HCT116 (cell line): ENCODE data around the gene SOS1.

Experiments used
- EZH2 ChIP-seq: fragments of 200-600 bp; sonication (generic); IDR thresholded peaks from 2 replicates; pipeline ENCODE4 v1.6.1; 2017; ENCODE audit warnings: antibody characterized with exemption, mixed run types
- POLR2A ChIP-seq: IDR thresholded peaks from 2 replicates; pipeline ENCODE4 v1.7.0; 2011; ENCODE audit warnings: borderline replicate concordance; ENCODE audit not compliant: insufficient read depth, insufficient read length; ENCODE audit errors: extremely low read depth
- POLR2AphosphoS5 ChIP-seq: IDR thresholded peaks from 2 replicates; pipeline ENCODE4 v1.6.1; 2011; ENCODE audit warnings: mild to moderate bottlenecking, low read depth, low read length, moderate library complexity
- TF ChIP-seq, protein P1 (sequence below), 3 experiments: fragments of 200-600 bp in 1 of 3; sonication (generic) in 1 of 3; IDR thresholded peaks in 2 of 3; conservative IDR thresholded peaks in 1 of 3; 2 replicates each; pipeline ENCODE4 v1.5.1; 2012 to 2017; ENCODE audit warnings: low read depth in 2 of 3, low read length in 2 of 3, antibody characterized with exemption in 1 of 3, borderline replicate concordance in 1 of 3, control low read depth in 1 of 3, mild to moderate bottlenecking in 1 of 3, mixed read lengths in 1 of 3, mixed run types in 1 of 3, moderate library complexity in 1 of 3; ENCODE audit not compliant: insufficient read depth in 1 of 3
- TF ChIP-seq, protein P2 (sequence below): IDR thresholded peaks from 2 replicates; pipeline ENCODE4 v1.6.1; 2012

DNA sequence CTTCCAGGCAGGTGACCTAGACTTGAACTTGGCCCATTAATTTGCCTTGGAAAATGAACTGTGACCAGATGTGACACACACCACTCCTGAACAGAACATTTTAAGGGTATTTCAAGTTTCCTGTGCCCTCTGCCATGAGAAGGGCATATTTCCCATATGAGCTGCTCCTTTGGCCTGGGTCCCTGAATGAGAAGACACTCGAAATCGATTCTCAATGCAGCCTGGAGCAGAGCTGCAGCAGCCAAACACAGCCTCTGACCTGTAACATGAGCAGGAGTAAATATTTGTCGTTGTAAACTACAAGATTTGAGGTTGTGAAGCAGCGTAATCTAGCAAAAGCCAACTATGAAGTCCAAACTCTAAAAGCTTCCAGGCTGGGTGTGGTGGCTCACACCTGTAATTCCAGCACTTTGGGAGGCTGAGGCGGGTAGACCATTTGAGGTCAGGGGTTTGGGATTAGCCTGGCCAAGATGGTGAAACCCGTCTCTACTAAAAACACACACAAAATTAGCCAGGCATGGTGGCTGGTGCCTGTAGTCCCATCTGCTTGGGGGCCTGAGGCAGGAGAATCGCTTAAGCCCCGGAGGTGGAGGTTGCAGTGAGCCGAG, 30.1 kb upstream of the SOS1 start:
- TF ChIP-seq, protein P1, sequence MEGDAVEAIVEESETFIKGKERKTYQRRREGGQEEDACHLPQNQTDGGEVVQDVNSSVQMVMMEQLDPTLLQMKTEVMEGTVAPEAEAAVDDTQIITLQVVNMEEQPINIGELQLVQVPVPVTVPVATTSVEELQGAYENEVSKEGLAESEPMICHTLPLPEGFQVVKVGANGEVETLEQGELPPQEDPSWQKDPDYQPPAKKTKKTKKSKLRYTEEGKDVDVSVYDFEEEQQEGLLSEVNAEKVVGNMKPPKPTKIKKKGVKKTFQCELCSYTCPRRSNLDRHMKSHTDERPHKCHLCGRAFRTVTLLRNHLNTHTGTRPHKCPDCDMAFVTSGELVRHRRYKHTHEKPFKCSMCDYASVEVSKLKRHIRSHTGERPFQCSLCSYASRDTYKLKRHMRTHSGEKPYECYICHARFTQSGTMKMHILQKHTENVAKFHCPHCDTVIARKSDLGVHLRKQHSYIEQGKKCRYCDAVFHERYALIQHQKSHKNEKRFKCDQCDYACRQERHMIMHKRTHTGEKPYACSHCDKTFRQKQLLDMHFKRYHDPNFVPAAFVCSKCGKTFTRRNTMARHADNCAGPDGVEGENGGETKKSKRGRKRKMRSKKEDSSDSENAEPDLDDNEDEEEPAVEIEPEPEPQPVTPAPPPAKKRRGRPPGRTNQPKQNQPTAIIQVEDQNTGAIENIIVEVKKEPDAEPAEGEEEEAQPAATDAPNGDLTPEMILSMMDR (IDR thresholded peaks at IDR 0.05 in 2 of 3, conservative IDR thresholded peaks at IDR 0.05 in 1 of 3; ENCODE audit: borderline replicate concordance in 1 of 3, insufficient read depth in 1 of 3, low read depth in 2 of 3, low read length in 2 of 3), result no peak
- TF ChIP-seq POLR2A (no peak), POLR2AphosphoS5 (no peak), EZH2 (no peak)
- TF ChIP-seq, protein P2, sequence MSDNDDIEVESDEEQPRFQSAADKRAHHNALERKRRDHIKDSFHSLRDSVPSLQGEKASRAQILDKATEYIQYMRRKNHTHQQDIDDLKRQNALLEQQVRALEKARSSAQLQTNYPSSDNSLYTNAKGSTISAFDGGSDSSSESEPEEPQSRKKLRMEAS, result no peak
